SK-N-SH (cell line): ENCODE data around the gene UCK2. TPM values are rescaled to one million over a fixed set of nuclear protein-coding genes. Genes with fewer than 3 reads are reported as not detected.

ENCODE experiments used
- CTCF ChIA-PET: fragments of 300-600, 350-600 bp; formaldehyde crosslinking; extraction: SDS; loops from one replicate; lab custom pipeline; 2021; lab: Yijun Ruan, JAX
- POLR2A ChIA-PET: fragments of 350-600 bp; sonication (Branson Sonifier 250); formaldehyde crosslinking; extraction: SDS; loops from one replicate; lab custom pipeline; 2020; ENCODE audit warnings: antibody characterized with exemption, inconsistent platforms; lab: Yijun Ruan, JAX
- DNase-seq: peaks from one replicate; pipeline ENCODE4 v3.0.0; 2012
- H2AFZ ChIP-seq: fragments of 200-600 bp; sonication (generic); 2 replicates; pipeline ENCODE4 v1.8.1; 2016; ENCODE audit warnings: antibody characterized with exemption, mild to moderate bottlenecking, low read depth
- H3F3A ChIP-seq: fragments of 200-600 bp; sonication (generic); replicated peaks from 2 replicates; pipeline ENCODE3; 2016; ENCODE audit warnings: antibody characterized with exemption, mild to moderate bottlenecking; ENCODE audit not compliant: insufficient read depth
- H3K27ac ChIP-seq, 2 experiments: fragments of 200-500 bp in 1 of 2; fragments of 200-600 bp in 1 of 2; sonication (Bioruptor generic) in 1 of 2; sonication (generic), shearing (Covaris generic) in 1 of 2; 2 replicates each; pipeline versions ENCODE4 v1.5.1 to v1.6.1; 2014 to 2016; ENCODE audit warnings: low read depth in 2 of 2, inconsistent platforms in 1 of 2, low read length in 1 of 2, mild to moderate bottlenecking in 1 of 2, mixed read lengths in 1 of 2
- H3K27me3 ChIP-seq: fragments of 200-600 bp; sonication (generic), shearing (Covaris generic); 2 replicates; pipeline ENCODE4 v1.6.1; 2016; ENCODE audit warnings: mixed run types; ENCODE audit not compliant: insufficient read depth
- H3K36me3 ChIP-seq, 2 experiments: fragments of 200-500 bp in 1 of 2; fragments of 200-600 bp in 1 of 2; sonication (Bioruptor generic) in 1 of 2; sonication (generic) in 1 of 2; replicated peaks in 1 of 2; 2 replicates each; pipeline versions ENCODE3 to v1.5.1; 2014 to 2016; ENCODE audit warnings: low read length in 1 of 2, mild to moderate bottlenecking in 1 of 2; ENCODE audit not compliant: insufficient read depth in 2 of 2, control insufficient read depth in 1 of 2
- H3K4me1 ChIP-seq, 2 experiments: fragments of 200-500 bp in 1 of 2; fragments of 200-600 bp in 1 of 2; sonication (Bioruptor generic) in 1 of 2; sonication (generic), shearing (Covaris generic) in 1 of 2; 2 replicates each; pipeline versions ENCODE4 v1.5.1 to v1.6.1; 2014 to 2016; ENCODE audit warnings: low read depth in 1 of 2, low read length in 1 of 2, mixed run types in 1 of 2; ENCODE audit not compliant: insufficient read depth in 2 of 2, control insufficient read depth in 1 of 2
- H3K4me2 ChIP-seq: fragments of 200-600 bp; sonication (generic), shearing (Covaris generic); 2 replicates; pipeline ENCODE4 v1.6.1; 2017; ENCODE audit warnings: mixed run types
- H3K4me3 ChIP-seq, 2 experiments: fragments of 200-500 bp in 1 of 2; fragments of 200-600 bp in 1 of 2; sonication (Bioruptor generic) in 1 of 2; sonication (generic), shearing (Covaris generic) in 1 of 2; 2 replicates each; pipeline versions ENCODE4 v1.5.1 to v1.8.1; 2014 to 2016; ENCODE audit warnings: low read depth in 2 of 2, inconsistent platforms in 1 of 2, low read length in 1 of 2, mild to moderate bottlenecking in 1 of 2, mixed read lengths in 1 of 2, moderate library complexity in 1 of 2
- H3K79me2 ChIP-seq: fragments of 200-600 bp; sonication (generic); 2 replicates; pipeline ENCODE4 v1.8.1; 2017; ENCODE audit warnings: mild to moderate bottlenecking; ENCODE audit not compliant: insufficient read depth
- H3K9ac ChIP-seq: fragments of 200-600 bp; sonication (generic); 2 replicates; pipeline ENCODE4 v1.6.1; 2017; ENCODE audit warnings: mixed run types
- H3K9me2 ChIP-seq: fragments of 200-600 bp; sonication (generic); 2 replicates; pipeline ENCODE4 v1.6.1; 2017; ENCODE audit warnings: mixed run types
- H3K9me3 ChIP-seq: fragments of 200-600 bp; sonication (generic); 2 replicates; pipeline ENCODE4 v1.6.1; 2017; ENCODE audit warnings: mixed run types, mild to moderate bottlenecking, moderate library complexity
- H4K20me1 ChIP-seq: fragments of 200-600 bp; sonication (generic); 2 replicates; pipeline ENCODE4 v1.6.1; 2017; ENCODE audit warnings: mild to moderate bottlenecking, mixed run types; ENCODE audit not compliant: insufficient read depth
- CHD2 ChIP-seq: fragments of 150-350 bp; IDR thresholded peaks from 2 replicates; pipeline ENCODE4 v1.6.1; 2018; ENCODE audit warnings: low read length; ENCODE audit not compliant: partially characterized antibody
- ELF1 ChIP-seq: IDR thresholded peaks from 2 replicates; pipeline ENCODE4 v1.4.0; 2012
- EP300 ChIP-seq, 2 experiments: IDR thresholded peaks; 2 replicates each; pipeline versions ENCODE4 v1.4.0 to v1.6.1; 2012; ENCODE audit warnings: borderline replicate concordance in 1 of 2, low read depth in 1 of 2, low read length in 1 of 2
- FOSL2 ChIP-seq: IDR thresholded peaks from 2 replicates; pipeline ENCODE4 v1.4.0; 2012; ENCODE audit warnings: low read depth, mild to moderate bottlenecking, moderate library complexity, borderline replicate concordance
- IRF3 ChIP-seq: fragments of 150-350 bp; IDR thresholded peaks from 2 replicates; pipeline ENCODE4 v1.6.1; 2016; ENCODE audit warnings: mild to moderate bottlenecking, low read depth, low read length
- JUND ChIP-seq: IDR thresholded peaks from 2 replicates; pipeline ENCODE4 v1.4.0; 2012
- PBX3 ChIP-seq: IDR thresholded peaks from 2 replicates; pipeline ENCODE4; 2012
- RAD21 ChIP-seq: IDR thresholded peaks from 2 replicates; pipeline ENCODE4 v1.6.1; 2012; ENCODE audit warnings: mild to moderate bottlenecking, low read length
- REST ChIP-seq: IDR thresholded peaks from 2 replicates; pipeline ENCODE4 v1.6.1; 2012; ENCODE audit warnings: mild to moderate bottlenecking, low read depth, low read length, moderate library complexity
- TCF12 ChIP-seq: IDR thresholded peaks from 2 replicates; pipeline ENCODE4 v1.4.0; 2012
- TEAD4 ChIP-seq: IDR thresholded peaks from 2 replicates; pipeline ENCODE4 v1.4.0; 2012; ENCODE audit warnings: mild to moderate bottlenecking, borderline replicate concordance; ENCODE audit not compliant: insufficient read depth
- USF1 ChIP-seq: IDR thresholded peaks from 2 replicates; pipeline ENCODE4 v1.4.0; 2012; ENCODE audit warnings: low read depth, borderline replicate concordance
- YY1 ChIP-seq: IDR thresholded peaks from 2 replicates; pipeline ENCODE4 v1.4.0; 2012; ENCODE audit warnings: low read depth, mild to moderate bottlenecking
- ZBTB33 ChIP-seq: IDR thresholded peaks from 2 replicates; pipeline ENCODE4 v1.4.0; 2012; ENCODE audit warnings: low read depth, borderline replicate concordance
- WGBS: methylation state at CpG from one replicate; pipeline ENCODE4 v1.1.6; 2017; ENCODE audit warnings: low lambda C conversion rate; 5-methylcytosine and 5-hydroxymethylcytosine counted together
- polyA plus RNA-seq, 3 experiments: library from polyadenylated mRNA; depleted of rRNA; stranded (reverse); fragments of >200 nt; gene quantifications; 2 replicates each; pipeline ENCODE4 v1.2.3, GENCODE V29; 2012

The UCK2 gene
- polyA plus RNA-seq, 1 of the 3 experiments (the other 2 are of a cell fraction) = 53.7 TPM

- CTCF ChIA-PET = interaction anchor here (1.1 to 1.4 kb wide), 2 partner anchors 20 to 31 kb away, joined by 3 read pairs; no protein-coding TSS in a partner anchor
- Histone ChIP-seq H3K4me3 (no peak overlapping the region), H3K9ac (no peak overlapping the region), H3K27ac (no peak overlapping the region), H3K4me1 (peaks cover 11 to 20% of the 10 kb centered on the region in 2 experiments; a peak in 3 of 4 replicates), H3K9me2 (no peaks in the 10 kb centered on the region), H3K36me3 (no peaks in the 10 kb centered on the region), H3K27me3 (no peaks in the 10 kb centered on the region), H3K9me3 (no peaks in the 10 kb centered on the region), H2AFZ (no peak overlapping the region), H3F3A (no peaks in the 10 kb centered on the region), H3K79me2 (peaks cover 99% of the 10 kb centered on the region), H3K4me2 (no peak overlapping the region), H4K20me1 (peaks cover 34% of the 10 kb centered on the region)
- TF ChIP-seq TEAD4 (no peak), JUND (peak; percentile 37), ELF1 (no peak), EP300 (IDR thresholded peaks at IDR 0.05; ENCODE audit: borderline replicate concordance in 1 of 2, low read depth in 1 of 2, low read length in 1 of 2) (no peak), ZBTB33 (no peak), TCF12 (no peak), CHD2 (no peak), PBX3 (no peak), IRF3 (no peak), YY1 (no peak), FOSL2 (peak; percentile 71), REST (no peak), RAD21 (no peak), USF1 (no peak)
- WGBS = 13% methylated on average over 1 of the region's 1 CpG
- POLR2A ChIA-PET = interaction anchor here (1.7 kb wide), 1 partner anchor 15 kb away, joined by 6 read pairs; no protein-coding TSS in a partner anchor
- DNase-seq = no peak
These were observed 15.9 kb downstream of the UCK2 start for GRCh38 chr1:165843304-165843703.
